ENCODE data around the gene SEC63. TPM values are rescaled to one million over a fixed set of nuclear protein-coding genes. Genes with fewer than 3 reads are reported as not detected.

SEC63 gene
- total RNA-seq, 1 experiment from 2014 or later: 86.2 TPM

DNA sequence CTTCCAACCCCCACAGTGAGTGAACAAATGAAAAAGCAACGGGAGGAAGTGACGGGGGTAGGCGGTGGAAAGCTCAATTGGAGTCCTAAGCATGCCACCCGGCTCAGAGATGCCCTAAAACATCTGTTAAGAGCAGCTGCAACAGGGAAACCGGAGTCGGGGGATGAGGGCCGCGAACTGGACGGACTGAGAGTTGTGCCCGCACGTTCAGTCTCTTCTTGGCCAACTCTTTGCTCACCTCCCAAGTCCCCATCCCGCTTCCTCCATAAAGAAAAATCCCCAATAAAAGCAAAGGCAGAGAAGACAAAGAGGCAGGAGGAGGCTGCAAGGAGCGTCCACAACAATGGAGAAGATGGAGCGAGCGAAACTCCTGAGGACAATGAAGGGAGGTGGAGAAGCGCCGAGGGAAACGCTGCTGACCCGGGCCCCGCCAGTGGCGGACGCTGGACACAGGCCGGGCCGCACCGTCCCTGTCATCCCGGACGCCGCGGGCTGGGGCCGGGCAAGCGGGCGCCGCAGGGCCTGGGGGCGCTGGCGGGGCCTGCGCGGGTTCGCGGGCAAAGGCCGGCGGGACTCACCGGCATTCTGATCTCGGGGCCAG is 600 bp downstream of the SEC63 start:
- Histone ChIP-seq H3K23me2 (ENCODE audit: insufficient read length, low read depth, low read length, poor library complexity, severe bottlenecking) (peaks cover 8% of the 10 kb centered on the region), H2AK5ac (ENCODE audit: insufficient read length, low read length) (no peak overlapping the region), H4K8ac (replicated peaks; ENCODE audit: insufficient read length, low read depth, low read length) (no peak overlapping the region), H3K4me1 (ENCODE audit: insufficient read depth, low read length) (no peaks in the 10 kb centered on the region), H3K79me2 (ENCODE audit: insufficient read depth, low read length) (peaks cover 28% of the 10 kb centered on the region; the same call in 1 of the 2 replicates), H2BK20ac (ENCODE audit: low read depth, low read length, poor library complexity, severe bottlenecking) (no peak overlapping the region), H3K9me3 (ENCODE audit: control insufficient read depth, low read depth, low read length) (no peaks in the 10 kb centered on the region), H3K56ac (ENCODE audit: insufficient read length, low read depth, low read length) (no peak overlapping the region), H3K4ac (ENCODE audit: low read depth, low read length) (no peak overlapping the region), H3K4me2 (ENCODE audit: insufficient read depth, insufficient read length, low read length) (peak overlapping the region; percentile 98), H3K27me3 (ENCODE audit: insufficient read depth, low read length) (no peaks in the 10 kb centered on the region), H3K14ac (ENCODE audit: insufficient read depth, low read length) (peak overlapping the region; percentile 25), H3K18ac (ENCODE audit: insufficient read length, low read depth, low read length) (peak overlapping the region; percentile 51), H3K79me1 (ENCODE audit: insufficient read depth, low read depth, low read length, poor library complexity, severe bottlenecking) (no peaks in the 10 kb centered on the region), H4K5ac (ENCODE audit: insufficient read length, low read depth, low read length) (no peak overlapping the region), H3K23ac (ENCODE audit: insufficient read length, low read depth, low read length) (no peak overlapping the region), H3K9ac (ENCODE audit: extremely low read depth, insufficient read length, low read length) (peak overlapping the region; percentile 93), H2BK5ac (ENCODE audit: insufficient read length, low read length) (no peak overlapping the region), H4K20me1 (ENCODE audit: control insufficient read depth, insufficient read depth, insufficient read length) (no peaks in the 10 kb centered on the region), H4K91ac (ENCODE audit: insufficient read length, low read depth, low read length) (no peak overlapping the region), H2AFZ (ENCODE audit: low read length) (no peak overlapping the region), H3K27ac (ENCODE audit: insufficient read length, low read depth, low read length) (no peak overlapping the region), H3T11ph (ENCODE audit: low read length) (no peak overlapping the region), H2BK120ac (ENCODE audit: low read depth, low read length, poor library complexity, severe bottlenecking) (no peak overlapping the region), H2BK12ac (ENCODE audit: insufficient read length, low read depth, low read length) (no peak overlapping the region), H2BK15ac (ENCODE audit: low read depth, low read length) (no peak overlapping the region)
- no CpG with 5 or more reads among the region's 43 CpGs for WGBS (ENCODE audit: extremely low coverage, insufficient read length, low lambda C conversion rate)
- H3K9me3 Mint-ChIP-seq: no peaks in the 10 kb centered on the region; a peak in 2 of 5 replicates
- H3K4me1 Mint-ChIP-seq: peaks cover 28 to 31% of the 10 kb centered on the region in 2 experiments
- peak overlapping the region; percentile 89 to 97 for H3K4me3 Mint-ChIP-seq
- peak overlapping the region; percentile 86 to 95 (median 93) for H3K27ac Mint-ChIP-seq
- peak; percentile 38 for DNase-seq
- peaks cover 16 to 22% (median 17%) of the 10 kb centered on the region in 3 experiments for H3K36me3 Mint-ChIP-seq (ENCODE audit: insufficient read depth in 1 of 3, low read depth in 3 of 3)
- TF ChIP-seq, protein P1, sequence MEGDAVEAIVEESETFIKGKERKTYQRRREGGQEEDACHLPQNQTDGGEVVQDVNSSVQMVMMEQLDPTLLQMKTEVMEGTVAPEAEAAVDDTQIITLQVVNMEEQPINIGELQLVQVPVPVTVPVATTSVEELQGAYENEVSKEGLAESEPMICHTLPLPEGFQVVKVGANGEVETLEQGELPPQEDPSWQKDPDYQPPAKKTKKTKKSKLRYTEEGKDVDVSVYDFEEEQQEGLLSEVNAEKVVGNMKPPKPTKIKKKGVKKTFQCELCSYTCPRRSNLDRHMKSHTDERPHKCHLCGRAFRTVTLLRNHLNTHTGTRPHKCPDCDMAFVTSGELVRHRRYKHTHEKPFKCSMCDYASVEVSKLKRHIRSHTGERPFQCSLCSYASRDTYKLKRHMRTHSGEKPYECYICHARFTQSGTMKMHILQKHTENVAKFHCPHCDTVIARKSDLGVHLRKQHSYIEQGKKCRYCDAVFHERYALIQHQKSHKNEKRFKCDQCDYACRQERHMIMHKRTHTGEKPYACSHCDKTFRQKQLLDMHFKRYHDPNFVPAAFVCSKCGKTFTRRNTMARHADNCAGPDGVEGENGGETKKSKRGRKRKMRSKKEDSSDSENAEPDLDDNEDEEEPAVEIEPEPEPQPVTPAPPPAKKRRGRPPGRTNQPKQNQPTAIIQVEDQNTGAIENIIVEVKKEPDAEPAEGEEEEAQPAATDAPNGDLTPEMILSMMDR (conservative IDR thresholded peaks at IDR 0.05): 0 out of 3 replicates have a peak, but pooled peaks have one; percentile 10
- 0 out of 2 replicates have a peak, but pooled peaks cover 2% of the 10 kb centered on the region for H3K27me3 Mint-ChIP-seq (ENCODE audit: low read depth)

Measured in H9 (cell line).